H9 (cell line): ENCODE results near the gene IMP3. TPM values are rescaled to one million over a fixed set of nuclear protein-coding genes. Genes with fewer than 3 reads are reported as not detected.

Experiments used
- DNase-seq: peaks from one replicate; pipeline ENCODE4 v3.0.0-alpha.2; 2017
- H2AFZ ChIP-seq: one replicate; pipeline ENCODE4 v1.6.1; 2013; ENCODE audit warnings: mild to moderate bottlenecking, low read length, control low read depth, moderate library complexity
- H2AK5ac ChIP-seq: 2 replicates; pipeline ENCODE4 v1.6.1; 2013; ENCODE audit warnings: low read length, control low read depth, mixed read lengths; ENCODE audit not compliant: insufficient read length
- H2BK120ac ChIP-seq: one replicate; pipeline ENCODE4 v1.6.1; 2013; ENCODE audit warnings: low read depth, mild to moderate bottlenecking, low read length, control low read depth, inconsistent platforms; ENCODE audit not compliant: poor library complexity, severe bottlenecking
- H2BK12ac ChIP-seq: 2 replicates; pipeline ENCODE4 v1.6.1; 2013; ENCODE audit warnings: low read length, control low read depth, mixed read lengths, low read depth; ENCODE audit not compliant: insufficient read length
- H2BK15ac ChIP-seq: 2 replicates; pipeline ENCODE4 v1.6.1; 2013; ENCODE audit warnings: low read depth, low read length, control low read depth
- H2BK20ac ChIP-seq: one replicate; pipeline ENCODE4 v1.6.1; 2013; ENCODE audit warnings: low read depth, mild to moderate bottlenecking, low read length, control low read depth, inconsistent platforms; ENCODE audit not compliant: poor library complexity, severe bottlenecking
- H2BK5ac ChIP-seq: 2 replicates; pipeline ENCODE4 v1.6.1; 2013; ENCODE audit warnings: low read length, control low read depth, mixed read lengths; ENCODE audit not compliant: insufficient read length
- H3K14ac ChIP-seq: 2 replicates; pipeline ENCODE4 v1.6.1; 2013; ENCODE audit warnings: low read length, control low read depth; ENCODE audit not compliant: insufficient read depth
- H3K18ac ChIP-seq: 2 replicates; pipeline ENCODE4 v1.6.1; 2013; ENCODE audit warnings: low read depth, mild to moderate bottlenecking, mixed read lengths, low read length, control low read depth; ENCODE audit not compliant: insufficient read length
- H3K23ac ChIP-seq: 2 replicates; pipeline ENCODE4 v1.6.1; 2013; ENCODE audit warnings: low read length, control low read depth, mixed read lengths, low read depth; ENCODE audit not compliant: insufficient read length
- H3K23me2 ChIP-seq: 2 replicates; pipeline ENCODE4 v1.6.1; 2013; ENCODE audit warnings: low read depth, mild to moderate bottlenecking, mixed read lengths, low read length, control low read depth; ENCODE audit not compliant: insufficient read length, poor library complexity, severe bottlenecking
- H3K27ac ChIP-seq: 2 replicates; pipeline ENCODE4 v1.5.1; 2013; ENCODE audit warnings: low read length, control low read depth, mixed read lengths, low read depth; ENCODE audit not compliant: insufficient read length
- H3K27me3 ChIP-seq: 2 replicates; pipeline ENCODE4 v1.6.1; 2013; ENCODE audit warnings: low read length, control low read depth, inconsistent platforms; ENCODE audit not compliant: insufficient read depth
- H3K4ac ChIP-seq: 2 replicates; pipeline ENCODE4 v1.6.1; 2013; ENCODE audit warnings: low read depth, mild to moderate bottlenecking, control low read depth, inconsistent platforms, low read length, moderate library complexity
- H3K4me1 ChIP-seq: 2 replicates; pipeline ENCODE4 v1.6.1; 2013; ENCODE audit warnings: low read length, control low read depth, inconsistent platforms; ENCODE audit not compliant: insufficient read depth
- H3K4me2 ChIP-seq: 2 replicates; pipeline ENCODE4 v1.6.1; 2013; ENCODE audit warnings: low read length, control low read depth, mixed read lengths; ENCODE audit not compliant: insufficient read length, insufficient read depth
- H3K56ac ChIP-seq: 2 replicates; pipeline ENCODE4 v1.6.1; 2013; ENCODE audit warnings: low read depth, mild to moderate bottlenecking, mixed read lengths, low read length, control low read depth; ENCODE audit not compliant: insufficient read length
- H3K79me1 ChIP-seq: 2 replicates; pipeline ENCODE4 v1.6.1; 2013; ENCODE audit warnings: low read depth, mild to moderate bottlenecking, moderate library complexity, low read length, control low read depth, inconsistent platforms; ENCODE audit not compliant: insufficient read depth, poor library complexity, severe bottlenecking
- H3K79me2 ChIP-seq: 2 replicates; pipeline ENCODE4 v1.6.1; 2013; ENCODE audit warnings: low read length, control low read depth, inconsistent platforms; ENCODE audit not compliant: insufficient read depth
- H3K9ac ChIP-seq: 2 replicates; pipeline ENCODE4 v1.6.1; 2013; ENCODE audit warnings: low read length, control low read depth, mixed read lengths; ENCODE audit not compliant: insufficient read length; ENCODE audit errors: extremely low read depth
- H3K9me3 ChIP-seq: one replicate; pipeline ENCODE4 v1.6.1; 2013; ENCODE audit warnings: low read depth, low read length, inconsistent platforms; ENCODE audit not compliant: control insufficient read depth
- H3T11ph ChIP-seq: one replicate; pipeline ENCODE4 v1.6.1; 2013; ENCODE audit warnings: mild to moderate bottlenecking, low read length, control low read depth, inconsistent platforms
- H4K20me1 ChIP-seq: one replicate; pipeline ENCODE4 v1.6.1; 2013; ENCODE audit not compliant: control insufficient read depth, insufficient read length, insufficient read depth
- H4K5ac ChIP-seq: 2 replicates; pipeline ENCODE4 v1.6.1; 2013; ENCODE audit warnings: low read depth, mild to moderate bottlenecking, mixed read lengths, low read length, control low read depth; ENCODE audit not compliant: insufficient read length
- H4K8ac ChIP-seq: replicated peaks from 2 replicates; pipeline ENCODE4 v1.6.1; 2013; ENCODE audit warnings: low read length, control low read depth, mixed read lengths, low read depth; ENCODE audit not compliant: insufficient read length
- H4K91ac ChIP-seq: 2 replicates; pipeline ENCODE4 v1.6.1; 2013; ENCODE audit warnings: low read depth, mild to moderate bottlenecking, moderate library complexity, mixed read lengths, low read length, control low read depth; ENCODE audit not compliant: insufficient read length
- H3K27ac Mint-ChIP-seq, 3 experiments: 2 replicates in 2 of 3; 3 replicates in 1 of 3; pipeline ENCODE4 v1.8.0; 2020 to 2021; ENCODE audit warnings: mixed read lengths in 3 of 3, mild to moderate bottlenecking in 1 of 3, moderate library complexity in 1 of 3
- H3K27me3 Mint-ChIP-seq: 2 replicates; pipeline ENCODE4 v1.8.0; 2021; ENCODE audit warnings: low read depth, mild to moderate bottlenecking, moderate library complexity, mixed read lengths
- H3K36me3 Mint-ChIP-seq, 3 experiments: 2 replicates in 2 of 3; 3 replicates in 1 of 3; pipeline ENCODE4 v1.8.0; 2020 to 2021; ENCODE audit warnings: low read depth in 3 of 3, mixed read lengths in 3 of 3; ENCODE audit not compliant: insufficient read depth in 1 of 3
- H3K4me1 Mint-ChIP-seq, 2 experiments: 2 replicates each; pipeline ENCODE4 v1.8.0; 2020; ENCODE audit warnings: mixed read lengths in 2 of 2
- H3K4me3 Mint-ChIP-seq, 2 experiments: 2 replicates in 1 of 2; 3 replicates in 1 of 2; pipeline ENCODE4 v1.8.0; 2020 to 2021; ENCODE audit warnings: mild to moderate bottlenecking in 2 of 2, mixed read lengths in 2 of 2, moderate library complexity in 1 of 2
- H3K9me3 Mint-ChIP-seq, 2 experiments: 2 replicates in 1 of 2; 3 replicates in 1 of 2; pipeline ENCODE4 v1.8.0; 2020; ENCODE audit warnings: mild to moderate bottlenecking in 2 of 2, mixed read lengths in 2 of 2, moderate library complexity in 1 of 2
- CTCF ChIP-seq: fragments of 200-600 bp; sonication (generic); conservative IDR thresholded peaks from 3 replicates; pipeline ENCODE4 v1.8.0; 2021; ENCODE audit warnings: antibody characterized with exemption, mild to moderate bottlenecking
- WGBS: extraction: QIAGEN DNeasy Blood & Tissue Kit; methylation state at CpG from one replicate; pipeline ENCODE4 v1.1.7; 2013; ENCODE audit warnings: missing lambda C conversion rate, low lambda C conversion rate, mixed read lengths; ENCODE audit not compliant: insufficient read length; ENCODE audit errors: extremely low coverage; 5-methylcytosine and 5-hydroxymethylcytosine counted together
- total RNA-seq: library from RNA; stranded (reverse); gene quantifications from 2 replicates; pipeline ENCODE4 v1.2.1, GENCODE V29; 2021

IMP3 gene
- total RNA-seq, 1 experiment from 2014 or later = 97.9 TPM

- H2BK12ac ChIP-seq = no peak overlapping the region
- H2BK15ac ChIP-seq = no peak overlapping the region
- Mint-ChIP-seq H3K9me3 (no peaks in the 10 kb centered on the region), H3K36me3 (peaks cover 12 to 54% (median 41%) of the 10 kb centered on the region in 3 experiments; a peak in 5 of 7 replicates), H3K4me1 (no peaks in the 10 kb centered on the region; a peak in 1 of 4 replicates), H3K27ac (no peak overlapping the region), H3K4me3 (no peak overlapping the region), H3K27me3 (no peaks in the 10 kb centered on the region)
- H3K4me1 ChIP-seq = no peaks in the 10 kb centered on the region
- H3K9ac ChIP-seq = no peak overlapping the region
- no peak for DNase-seq
- H2BK5ac ChIP-seq = no peak overlapping the region
- TF ChIP-seq CTCF = no peak
- no peaks in the 10 kb centered on the region for H3K79me2 ChIP-seq
- H4K20me1 ChIP-seq = no peaks in the 10 kb centered on the region
- no peak overlapping the region for H3K23ac ChIP-seq
- no peaks in the 10 kb centered on the region for H3K27me3 ChIP-seq
- H3K4ac ChIP-seq = no peak overlapping the region
- H4K8ac ChIP-seq = no peak overlapping the region
- no CpG with 5 or more reads among the region's 3 CpGs for WGBS
- H3K14ac ChIP-seq = no peak overlapping the region
- no peak overlapping the region for H3K4me2 ChIP-seq
- no peak overlapping the region for H4K91ac ChIP-seq
- H3K18ac ChIP-seq = no peak overlapping the region
- no peaks in the 10 kb centered on the region for H3K9me3 ChIP-seq
- no peaks in the 10 kb centered on the region for H3K79me1 ChIP-seq
- H2AK5ac ChIP-seq = no peak overlapping the region
- H3K27ac ChIP-seq = no peak overlapping the region
- H3K56ac ChIP-seq = no peak overlapping the region
- no peak overlapping the region for H3T11ph ChIP-seq
- no peaks in the 10 kb centered on the region for H3K23me2 ChIP-seq
- H2BK120ac ChIP-seq = no peak overlapping the region
- no peak overlapping the region for H2BK20ac ChIP-seq
- H4K5ac ChIP-seq = no peak overlapping the region
- H2AFZ ChIP-seq = no peak overlapping the region
Measured at GRCh38 chr15:75596703-75597345, 43.2 kb downstream of the IMP3 start.
